ENCODE results near the gene GDPD5.

GRCh38 chr11:75431533-75432525 is 93.9 kb downstream of the GDPD5 start:
- no peak for TF ChIP-seq NFE2L2 (conservative IDR thresholded peaks at IDR 0.05; ENCODE audit: low read length)
- TF ChIP-seq REST (IDR thresholded peaks at IDR 0.05), result no peak
- no peak for TF ChIP-seq POLR2A (IDR thresholded peaks at IDR 0.05; ENCODE audit: low read length)
- TF ChIP-seq KDM5A (IDR thresholded peaks at IDR 0.05), result no peak
- TF ChIP-seq BHLHE40 (IDR thresholded peaks at IDR 0.05; ENCODE audit: low read depth, low read length), result no peak
- TF ChIP-seq CHD4 (IDR thresholded peaks at IDR 0.05; ENCODE audit: borderline replicate concordance), result no peak
- no peak for TF ChIP-seq CTCF (IDR thresholded peaks at IDR 0.05)
- TF ChIP-seq RFX5 (IDR thresholded peaks at IDR 0.05), result no peak
- no peak for TF ChIP-seq USF2 (IDR thresholded peaks at IDR 0.05)
- TF ChIP-seq KDM1A (IDR thresholded peaks at IDR 0.05; ENCODE audit: low read depth), result no peak
- TF ChIP-seq HMGXB4 (CRISPR knock-in tag; IDR thresholded peaks at IDR 0.05; ENCODE audit: borderline replicate concordance), result no peak
